Measurements from ENCODE around the gene SIRPD.

DNA sequence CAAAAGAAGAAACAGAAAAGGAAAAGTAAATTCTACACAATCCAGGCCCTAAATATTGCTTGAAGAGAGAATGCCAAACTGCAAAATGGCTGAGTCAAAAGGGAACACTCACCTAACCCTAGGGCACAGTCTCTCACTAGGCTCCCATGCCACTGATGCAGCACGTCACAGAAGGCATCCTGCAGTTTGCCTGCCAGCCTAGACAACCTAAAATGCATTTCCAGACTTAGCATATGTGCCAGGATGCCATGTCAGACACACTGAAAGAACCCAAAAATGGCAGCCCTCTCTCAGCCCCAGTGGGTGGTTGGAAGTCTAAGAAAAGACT lies 10.6 kb upstream of the SIRPD start:
- TF ChIP-seq EZH2phosphoT487 (IDR thresholded peaks at IDR 0.05; ENCODE audit: low read length) = no peak
- TF ChIP-seq, protein P1, sequence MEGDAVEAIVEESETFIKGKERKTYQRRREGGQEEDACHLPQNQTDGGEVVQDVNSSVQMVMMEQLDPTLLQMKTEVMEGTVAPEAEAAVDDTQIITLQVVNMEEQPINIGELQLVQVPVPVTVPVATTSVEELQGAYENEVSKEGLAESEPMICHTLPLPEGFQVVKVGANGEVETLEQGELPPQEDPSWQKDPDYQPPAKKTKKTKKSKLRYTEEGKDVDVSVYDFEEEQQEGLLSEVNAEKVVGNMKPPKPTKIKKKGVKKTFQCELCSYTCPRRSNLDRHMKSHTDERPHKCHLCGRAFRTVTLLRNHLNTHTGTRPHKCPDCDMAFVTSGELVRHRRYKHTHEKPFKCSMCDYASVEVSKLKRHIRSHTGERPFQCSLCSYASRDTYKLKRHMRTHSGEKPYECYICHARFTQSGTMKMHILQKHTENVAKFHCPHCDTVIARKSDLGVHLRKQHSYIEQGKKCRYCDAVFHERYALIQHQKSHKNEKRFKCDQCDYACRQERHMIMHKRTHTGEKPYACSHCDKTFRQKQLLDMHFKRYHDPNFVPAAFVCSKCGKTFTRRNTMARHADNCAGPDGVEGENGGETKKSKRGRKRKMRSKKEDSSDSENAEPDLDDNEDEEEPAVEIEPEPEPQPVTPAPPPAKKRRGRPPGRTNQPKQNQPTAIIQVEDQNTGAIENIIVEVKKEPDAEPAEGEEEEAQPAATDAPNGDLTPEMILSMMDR (IDR thresholded peaks at IDR 0.05; ENCODE audit: low read length) = no peak

All from MM.1S (cell line).